ENCODE measurements around the gene DNAH1.

Gene DNAH1

DNA sequence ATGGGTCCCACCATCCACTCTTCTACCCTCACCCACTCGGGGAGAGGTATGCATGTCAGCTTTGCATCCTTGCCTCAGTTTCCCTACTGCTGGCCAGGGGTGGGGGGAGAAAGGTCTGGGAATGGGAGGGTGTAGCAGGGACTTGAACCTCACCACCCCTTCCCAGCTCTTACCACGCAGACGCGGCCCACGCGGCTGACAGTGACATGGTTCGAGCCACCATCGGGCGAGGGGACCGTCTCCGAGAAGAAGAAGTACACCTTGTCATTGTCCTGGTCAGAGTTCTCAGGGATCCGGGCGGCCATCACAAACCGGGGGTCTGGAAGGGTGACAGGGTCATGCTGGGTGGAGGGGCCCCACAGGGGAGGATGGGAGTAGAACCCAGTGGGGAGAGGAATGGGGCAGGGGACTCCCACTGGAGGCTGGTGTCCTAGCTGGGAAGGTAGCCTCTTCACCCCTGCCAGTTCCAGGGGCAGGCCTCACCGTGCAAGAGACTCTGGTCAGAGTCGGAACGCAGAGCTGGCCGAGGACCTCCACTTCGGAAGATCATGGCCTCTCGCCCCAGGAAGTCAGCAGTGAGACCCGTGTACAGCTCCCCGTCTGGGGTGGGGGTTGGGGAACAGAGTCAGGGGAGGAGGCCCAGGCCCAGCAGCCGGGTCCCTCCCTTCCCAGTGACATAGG lies 125.1 kb downstream of the DNAH1 start:
- Histone ChIP-seq H2AFZ (ENCODE audit: low read depth, low read length) (no peak overlapping the region), H3K4me3 (ENCODE audit: low read length) (no peak overlapping the region), H3K36me3 (ENCODE audit: insufficient read depth, low read length) (no peaks in the 10 kb centered on the region), H3K9me3 (ENCODE audit: low read length) (no peaks in the 10 kb centered on the region), H3K4me1 (ENCODE audit: insufficient read depth, low read length) (no peaks in the 10 kb centered on the region), H3K27me3 (ENCODE audit: insufficient read depth, low read length) (peaks cover 16% of the 10 kb centered on the region)

DNA sequence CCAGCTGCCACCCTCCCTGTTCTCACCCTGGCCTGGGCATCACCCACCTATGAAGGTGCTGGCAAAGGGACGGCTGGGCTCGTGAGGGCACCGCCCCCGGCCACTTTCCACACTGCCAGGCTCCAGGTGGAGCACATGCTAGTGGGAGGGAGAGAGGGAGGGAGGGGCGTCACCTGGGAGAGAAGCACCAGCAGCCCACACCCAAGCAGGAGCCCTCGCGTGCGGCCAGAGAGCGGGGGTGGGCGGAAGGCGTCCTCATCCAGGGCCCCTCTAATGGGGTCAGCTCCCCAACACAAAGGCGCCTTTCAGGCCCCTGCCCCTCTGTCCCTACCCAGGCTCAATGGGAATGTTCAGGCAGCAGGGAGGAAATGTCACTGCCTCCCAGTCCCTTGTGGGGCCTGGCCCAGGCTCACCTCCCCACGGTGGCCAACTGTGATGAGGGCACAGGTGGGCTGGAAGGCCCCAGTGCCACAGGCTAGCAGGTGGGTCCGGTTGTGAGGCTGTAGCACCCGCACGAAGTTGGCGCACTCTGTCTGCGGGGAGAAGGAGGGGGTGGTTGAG lies 125.7 kb downstream of the DNAH1 start:
- no peaks in the 10 kb centered on the region for H3K36me3 ChIP-seq (ENCODE audit: insufficient read depth, low read length)
- H3K4me1 ChIP-seq (ENCODE audit: insufficient read depth, low read length): no peaks in the 10 kb centered on the region
- no peak overlapping the region for H2AFZ ChIP-seq (ENCODE audit: low read depth, low read length)
- no peaks in the 10 kb centered on the region for H3K9me3 ChIP-seq (ENCODE audit: low read length)
- H3K27me3 ChIP-seq (ENCODE audit: insufficient read depth, low read length): peaks cover 16% of the 10 kb centered on the region
- H3K4me3 ChIP-seq (ENCODE audit: low read length): no peak overlapping the region

GRCh38 chr3:52442409-52443267 lies 126.5 kb downstream of the DNAH1 start:
- no peak overlapping the region for H2AFZ ChIP-seq (ENCODE audit: low read depth, low read length)
- no peaks in the 10 kb centered on the region for H3K9me3 ChIP-seq (ENCODE audit: low read length)
- H3K4me1 ChIP-seq (ENCODE audit: insufficient read depth, low read length): no peaks in the 10 kb centered on the region
- H3K36me3 ChIP-seq (ENCODE audit: insufficient read depth, low read length): no peaks in the 10 kb centered on the region
- H3K27me3 ChIP-seq (ENCODE audit: insufficient read depth, low read length): peaks cover 16% of the 10 kb centered on the region
- H3K4me3 ChIP-seq (ENCODE audit: low read length): no peak overlapping the region

- no peak overlapping the region for H3K4me3 ChIP-seq (ENCODE audit: low read length)
- H3K9me3 ChIP-seq (ENCODE audit: low read length): no peaks in the 10 kb centered on the region
- H3K4me1 ChIP-seq (ENCODE audit: insufficient read depth, low read length): no peaks in the 10 kb centered on the region
- no peaks in the 10 kb centered on the region for H3K36me3 ChIP-seq (ENCODE audit: insufficient read depth, low read length)
- peaks cover 14% of the 10 kb centered on the region for H3K27me3 ChIP-seq (ENCODE audit: insufficient read depth, low read length)
- no peak overlapping the region for H2AFZ ChIP-seq (ENCODE audit: low read depth, low read length)
Observed at GRCh38 chr3:52443268-52443610, 127.1 kb downstream of the DNAH1 start.

DNA sequence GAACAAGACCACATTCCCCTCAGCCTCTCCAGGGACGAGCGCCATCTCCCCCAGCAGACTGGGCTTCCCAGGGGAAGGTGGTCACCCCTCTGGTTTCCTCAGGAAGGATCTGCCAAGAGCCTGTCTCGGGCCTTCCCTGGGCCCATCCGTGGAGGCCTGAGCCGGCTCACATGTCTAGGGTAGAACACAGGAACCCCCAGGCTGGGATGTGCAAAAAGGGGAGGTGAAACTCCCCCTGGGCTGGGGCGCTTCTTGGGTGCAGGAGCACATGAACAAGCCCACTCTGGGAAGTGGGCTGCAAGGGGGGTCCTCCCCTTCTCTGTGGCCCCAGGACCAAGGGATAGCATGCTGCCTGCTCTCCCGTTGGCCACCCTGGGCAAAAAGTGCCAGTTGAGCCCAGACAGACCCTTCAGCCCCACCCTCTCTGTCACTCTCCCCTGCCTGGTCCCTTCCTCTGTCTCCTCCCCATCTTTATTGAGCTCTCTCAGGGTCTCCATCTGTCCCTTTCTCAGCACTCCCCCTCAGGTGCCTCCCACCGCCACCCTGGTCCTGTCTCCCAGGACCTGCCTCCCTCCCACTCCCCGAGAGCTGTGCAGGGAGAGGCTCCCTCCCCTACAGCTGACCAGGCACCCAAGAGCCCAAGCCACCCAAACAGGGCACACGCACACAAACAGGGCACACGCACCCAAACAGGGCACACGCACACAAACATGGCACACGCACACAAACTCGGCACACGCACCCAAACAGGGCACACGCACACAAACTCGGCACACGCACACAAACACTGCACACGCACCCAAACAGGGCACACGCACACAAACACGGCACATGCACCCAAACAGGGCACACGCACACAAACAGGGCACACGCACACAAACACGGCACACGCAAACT lies 127.9 kb downstream of the DNAH1 start:
- Histone ChIP-seq H3K27me3 (ENCODE audit: insufficient read depth, low read length) (peaks cover 13% of the 10 kb centered on the region), H3K36me3 (ENCODE audit: insufficient read depth, low read length) (no peaks in the 10 kb centered on the region), H3K4me3 (ENCODE audit: low read length) (no peak overlapping the region), H3K9me3 (ENCODE audit: low read length) (no peaks in the 10 kb centered on the region), H2AFZ (ENCODE audit: low read depth, low read length) (no peak overlapping the region), H3K4me1 (ENCODE audit: insufficient read depth, low read length) (no peaks in the 10 kb centered on the region)

DNA sequence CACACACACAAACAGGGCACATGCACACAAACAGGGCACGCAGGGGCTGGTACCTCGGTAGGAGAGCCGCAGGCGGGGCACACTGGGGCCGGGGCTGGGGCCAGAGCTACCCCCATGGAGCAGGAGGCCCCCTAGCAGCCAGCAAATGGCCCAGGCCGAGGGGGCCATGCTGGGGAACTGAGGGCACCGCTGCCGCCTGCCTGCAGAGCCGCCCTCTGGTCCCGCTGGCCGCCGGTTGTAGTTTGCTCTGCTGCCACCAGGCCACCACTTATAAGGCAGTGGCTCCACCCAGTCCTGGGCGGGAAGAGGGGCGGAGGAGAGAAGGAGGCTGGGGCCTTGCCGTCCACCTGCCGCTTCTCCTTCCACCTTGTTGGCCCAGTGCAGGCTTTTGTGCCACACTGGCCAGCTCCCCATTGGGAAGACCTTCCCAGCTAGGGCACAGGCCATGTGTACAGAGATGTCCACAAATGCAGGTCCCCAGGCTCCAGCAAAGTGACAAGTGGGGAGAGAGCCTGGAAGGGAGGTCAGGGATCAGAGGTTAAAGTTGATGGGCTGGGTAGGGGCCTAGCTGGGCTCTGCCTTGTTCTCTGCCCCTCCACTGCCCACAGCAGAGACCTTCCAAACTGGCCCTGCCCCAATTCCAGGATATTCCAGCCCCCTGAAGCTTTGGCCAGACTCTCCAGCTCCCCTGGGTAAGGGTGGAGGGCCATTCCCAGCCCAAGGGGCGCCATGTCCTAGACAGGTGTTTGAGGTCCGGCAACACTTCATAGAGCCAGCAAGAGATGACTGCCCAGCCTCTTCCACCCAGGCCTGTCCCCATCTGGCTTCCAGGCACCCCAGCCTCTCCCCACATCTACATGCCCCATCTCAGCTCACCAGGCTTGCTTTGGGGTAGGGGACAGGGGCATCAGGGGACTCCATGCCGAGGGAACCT lies 129.0 kb downstream of the DNAH1 start, which contains the start of gene SEMA3G:
TSS of gene SEMA3G (minus strand) at position 244 of the 934 bp plus-strand sequence. CDS start at position 168, 76 bp downstream.
- H3K4me1 ChIP-seq (ENCODE audit: insufficient read depth, low read length): no peaks in the 10 kb centered on the region
- H2AFZ ChIP-seq (ENCODE audit: low read depth, low read length): no peak within 1 kb of the TSS
- H3K4me3 ChIP-seq (ENCODE audit: low read length): no peak within 1 kb of the TSS
- no peaks in the 10 kb centered on the region for H3K36me3 ChIP-seq (ENCODE audit: insufficient read depth, low read length)
- H3K27me3 ChIP-seq (ENCODE audit: insufficient read depth, low read length): peaks cover 13% of the 10 kb centered on the region
- no peaks in the 10 kb centered on the region for H3K9me3 ChIP-seq (ENCODE audit: low read length)

- no peaks in the 10 kb centered on the region for H3K9me3 ChIP-seq (ENCODE audit: low read length)
- H3K36me3 ChIP-seq (ENCODE audit: insufficient read depth, low read length): no peaks in the 10 kb centered on the region
- H3K27me3 ChIP-seq (ENCODE audit: insufficient read depth, low read length): peaks cover 17% of the 10 kb centered on the region
- no peak overlapping the region for H3K4me3 ChIP-seq (ENCODE audit: low read length)
- H3K4me1 ChIP-seq (ENCODE audit: insufficient read depth, low read length): no peaks in the 10 kb centered on the region
- no peak overlapping the region for H2AFZ ChIP-seq (ENCODE audit: low read depth, low read length)
Observed at GRCh38 chr3:52446042-52446441, 129.9 kb downstream of the DNAH1 start.

- Histone ChIP-seq H3K4me3 (ENCODE audit: low read length) (no peak overlapping the region), H3K4me1 (ENCODE audit: insufficient read depth, low read length) (no peaks in the 10 kb centered on the region), H3K36me3 (ENCODE audit: insufficient read depth, low read length) (no peaks in the 10 kb centered on the region), H3K27me3 (ENCODE audit: insufficient read depth, low read length) (peaks cover 17% of the 10 kb centered on the region), H2AFZ (ENCODE audit: low read depth, low read length) (no peak overlapping the region), H3K9me3 (ENCODE audit: low read length) (no peaks in the 10 kb centered on the region)
Observed at GRCh38 chr3:52446631-52447511, 130.8 kb downstream of the DNAH1 start.

- no peak overlapping the region for H2AFZ ChIP-seq (ENCODE audit: low read depth, low read length)
- peaks cover 17% of the 10 kb centered on the region for H3K27me3 ChIP-seq (ENCODE audit: insufficient read depth, low read length)
- no peaks in the 10 kb centered on the region for H3K4me1 ChIP-seq (ENCODE audit: insufficient read depth, low read length)
- H3K9me3 ChIP-seq (ENCODE audit: low read length): no peaks in the 10 kb centered on the region
- no peak overlapping the region for H3K4me3 ChIP-seq (ENCODE audit: low read length)
- H3K36me3 ChIP-seq (ENCODE audit: insufficient read depth, low read length): no peaks in the 10 kb centered on the region
Observed at GRCh38 chr3:52447512-52448355, 131.6 kb downstream of the DNAH1 start.

Measured in neuron (in vitro differentiated cells).